GM10266 (cell line): ENCODE data around the gene BTBD19.
"Not testable (repeated sequence)": the region's sequence is repeated elsewhere in the genome, so short reads cannot be mapped to it uniquely, and the experiment has no call there.

Source experiments
- DNase-seq: peaks from one replicate; pipeline ENCODE4 v3.0.0; 2012; ENCODE audit errors: extremely low spot score
- TF ChIP-seq, protein P1 (sequence below): IDR thresholded peaks from 2 replicates; pipeline ENCODE4 v1.5.1; 2012; ENCODE audit warnings: mild to moderate bottlenecking, low read depth; ENCODE audit not compliant: control insufficient read depth, insufficient read depth; ENCODE audit errors: missing control alignments

Gene BTBD19, protein sequence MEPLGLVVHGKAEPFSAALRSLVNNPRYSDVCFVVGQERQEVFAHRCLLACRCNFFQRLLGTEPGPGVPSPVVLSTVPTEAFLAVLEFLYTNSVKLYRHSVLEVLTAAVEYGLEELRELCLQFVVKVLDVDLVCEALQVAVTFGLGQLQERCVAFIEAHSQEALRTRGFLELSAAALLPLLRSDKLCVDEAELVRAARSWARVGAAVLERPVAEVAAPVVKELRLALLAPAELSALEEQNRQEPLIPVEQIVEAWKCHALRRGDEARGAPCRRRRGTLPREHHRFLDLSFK

DNA sequence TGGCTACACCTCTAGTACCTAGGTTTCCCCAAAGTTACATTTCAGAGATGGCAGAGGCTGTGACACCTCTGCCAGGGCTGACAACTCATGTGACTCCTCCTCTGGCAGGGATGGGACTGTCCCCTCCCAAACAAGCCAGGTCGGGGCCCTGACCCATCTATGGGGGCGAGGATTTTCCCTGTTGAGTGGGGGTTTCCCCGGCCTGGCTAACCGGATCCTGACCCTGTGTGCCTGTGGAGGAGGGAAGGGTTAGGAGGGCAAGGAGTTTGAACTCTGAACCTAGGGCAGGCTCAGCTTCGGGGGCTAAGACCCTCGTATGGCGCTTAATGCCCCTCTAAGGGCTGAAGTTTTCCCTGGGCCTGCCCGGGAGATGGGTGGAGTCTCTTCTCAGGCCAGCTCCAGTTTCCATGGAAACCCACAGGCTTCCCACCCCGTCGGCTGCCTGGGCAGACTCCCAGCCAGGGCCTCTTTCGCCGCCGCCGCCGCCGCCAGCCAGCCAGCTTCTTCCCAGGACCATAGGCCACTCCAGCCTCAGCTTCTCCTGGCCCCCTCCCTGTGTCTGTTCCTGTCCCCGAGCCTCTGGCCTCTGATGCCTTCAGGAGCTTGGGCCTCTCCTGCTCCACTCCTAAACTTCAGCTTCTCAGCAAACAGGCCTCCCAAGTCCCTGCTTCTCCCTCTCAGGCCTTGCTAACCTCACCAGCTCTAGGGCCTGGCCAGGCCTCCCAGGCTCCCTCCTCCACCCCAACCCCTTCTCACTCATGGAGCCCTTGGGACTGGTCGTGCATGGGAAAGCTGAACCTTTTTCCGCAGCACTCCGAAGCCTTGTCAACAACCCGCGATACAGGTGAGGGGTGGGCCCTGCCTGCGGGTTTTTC lies at the start of gene BTBD19:
TSS of gene BTBD19 (plus strand) at position 461 of the 875 bp plus-strand sequence. CDS start at position 759, 298 bp downstream.
- peak; percentile 77 for DNase-seq

DNA sequence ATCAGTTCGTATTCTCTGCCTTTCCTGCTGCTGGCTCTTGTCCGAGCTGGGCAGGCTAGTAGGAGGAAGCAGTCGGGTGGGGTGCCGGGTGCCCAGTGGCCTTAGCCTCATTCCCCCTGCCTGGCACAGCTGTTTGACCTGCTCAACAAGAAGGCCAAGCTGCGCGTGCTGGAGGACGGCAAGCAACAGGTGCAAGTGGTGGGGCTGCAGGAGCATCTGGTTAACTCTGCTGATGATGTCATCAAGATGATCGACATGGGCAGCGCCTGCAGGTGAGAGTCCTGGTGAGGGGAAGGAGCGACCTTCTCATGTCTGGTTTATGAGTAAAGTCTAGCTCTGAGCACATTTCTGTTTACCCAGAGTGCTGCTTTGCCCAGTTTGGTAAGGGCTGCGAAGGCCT lies 49.2 kb upstream of the BTBD19 start:
- no peak for DNase-seq
- TF ChIP-seq, protein P1, sequence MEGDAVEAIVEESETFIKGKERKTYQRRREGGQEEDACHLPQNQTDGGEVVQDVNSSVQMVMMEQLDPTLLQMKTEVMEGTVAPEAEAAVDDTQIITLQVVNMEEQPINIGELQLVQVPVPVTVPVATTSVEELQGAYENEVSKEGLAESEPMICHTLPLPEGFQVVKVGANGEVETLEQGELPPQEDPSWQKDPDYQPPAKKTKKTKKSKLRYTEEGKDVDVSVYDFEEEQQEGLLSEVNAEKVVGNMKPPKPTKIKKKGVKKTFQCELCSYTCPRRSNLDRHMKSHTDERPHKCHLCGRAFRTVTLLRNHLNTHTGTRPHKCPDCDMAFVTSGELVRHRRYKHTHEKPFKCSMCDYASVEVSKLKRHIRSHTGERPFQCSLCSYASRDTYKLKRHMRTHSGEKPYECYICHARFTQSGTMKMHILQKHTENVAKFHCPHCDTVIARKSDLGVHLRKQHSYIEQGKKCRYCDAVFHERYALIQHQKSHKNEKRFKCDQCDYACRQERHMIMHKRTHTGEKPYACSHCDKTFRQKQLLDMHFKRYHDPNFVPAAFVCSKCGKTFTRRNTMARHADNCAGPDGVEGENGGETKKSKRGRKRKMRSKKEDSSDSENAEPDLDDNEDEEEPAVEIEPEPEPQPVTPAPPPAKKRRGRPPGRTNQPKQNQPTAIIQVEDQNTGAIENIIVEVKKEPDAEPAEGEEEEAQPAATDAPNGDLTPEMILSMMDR = no peak

More for the DNA sequence above, at the start of gene BTBD19:
- TF ChIP-seq, protein P1 = no peak

DNA sequence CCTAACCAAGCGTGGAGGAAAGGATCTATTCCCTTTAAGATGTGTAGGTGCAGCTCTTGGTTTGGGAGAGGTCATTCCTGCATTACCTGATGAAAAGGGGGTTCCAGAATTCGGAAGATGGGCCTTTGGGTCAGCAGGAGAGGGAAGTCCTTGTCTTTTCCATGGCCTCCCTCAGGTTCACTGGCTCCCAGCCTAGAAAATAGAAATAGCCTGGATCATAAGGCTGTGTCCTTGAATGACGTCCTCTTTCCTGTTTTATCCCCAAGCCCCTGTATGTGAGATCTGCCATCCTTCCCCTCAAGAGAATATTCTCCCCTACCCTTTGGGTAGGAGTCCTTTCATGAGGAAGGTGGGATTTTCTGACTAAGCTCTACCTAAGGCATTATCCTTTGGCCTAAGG lies 47.4 kb upstream of the BTBD19 start:
- TF ChIP-seq, protein P1 = no peak

DNA sequence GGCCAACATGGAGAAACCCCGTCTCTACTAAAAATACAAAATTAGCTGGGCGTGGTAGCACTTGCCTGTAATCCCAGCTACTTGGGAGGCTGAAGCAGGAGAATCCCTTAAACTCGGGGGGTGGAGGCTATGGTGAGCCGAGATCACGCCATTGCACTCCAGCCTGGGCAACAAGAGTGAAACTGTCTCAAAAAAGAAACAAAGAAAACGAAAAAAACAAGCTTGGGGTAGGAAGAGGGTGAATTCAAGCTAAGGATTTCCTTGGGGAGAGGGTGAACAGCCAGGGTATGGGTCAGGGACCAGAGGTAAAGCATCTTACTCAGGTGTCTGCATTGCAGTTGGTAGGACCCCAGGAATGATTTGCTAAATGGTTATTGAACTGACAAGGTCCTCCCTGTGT lies 41.9 kb upstream of the BTBD19 start:
- not testable (repeated sequence) for DNase-seq

More for the DNA sequence above, 47.4 kb upstream of the BTBD19 start:
- no peak for DNase-seq

DNA sequence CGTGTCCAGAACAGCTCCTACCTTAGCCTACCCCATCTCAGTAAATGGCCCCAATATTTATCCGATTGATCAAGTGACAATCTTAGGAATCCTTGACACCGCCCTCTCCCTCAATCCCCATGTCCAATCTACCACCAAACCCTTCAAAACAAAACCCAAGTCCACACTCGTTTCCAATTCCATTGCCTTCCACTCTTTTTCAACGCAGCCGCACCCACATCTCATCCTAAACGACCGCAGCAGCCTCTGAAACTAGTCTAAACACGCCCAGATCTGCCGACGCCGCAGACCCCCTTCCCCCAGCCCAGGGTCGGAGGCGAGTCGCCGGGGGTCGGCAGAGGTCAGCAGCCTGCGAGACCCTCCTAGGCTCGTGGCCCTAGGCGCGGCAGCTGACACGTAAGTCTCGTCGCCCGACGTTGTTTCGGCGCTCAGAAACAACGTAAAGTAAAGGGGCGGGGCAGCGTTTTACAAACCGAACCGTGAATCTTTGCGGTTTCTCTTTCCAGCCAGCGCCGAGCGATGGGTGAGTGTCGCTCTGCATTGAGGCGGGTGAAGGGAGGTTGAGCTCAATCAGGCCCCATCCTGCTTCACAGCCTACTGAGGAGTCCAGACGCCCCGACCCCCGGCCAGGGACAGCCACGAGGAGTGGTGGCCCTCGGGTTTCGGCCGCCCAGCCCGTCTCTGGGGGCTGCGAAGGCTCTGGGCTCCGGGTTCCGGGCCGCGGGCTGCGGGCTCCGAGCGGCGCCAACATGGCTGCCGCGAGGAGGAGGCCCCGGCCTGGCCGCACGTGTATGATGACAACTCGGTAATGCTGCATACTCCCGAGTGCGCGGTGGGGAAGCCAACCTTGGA lies 33.0 kb upstream of the BTBD19 start, which contains the start of gene RPS8:
TSS of gene RPS8 (plus strand) at position 463 of the 852 bp plus-strand sequence. CDS start at position 520, 57 bp downstream.
- TF ChIP-seq, protein P1 = no peak
- DNase-seq = peak; percentile 90

DNA sequence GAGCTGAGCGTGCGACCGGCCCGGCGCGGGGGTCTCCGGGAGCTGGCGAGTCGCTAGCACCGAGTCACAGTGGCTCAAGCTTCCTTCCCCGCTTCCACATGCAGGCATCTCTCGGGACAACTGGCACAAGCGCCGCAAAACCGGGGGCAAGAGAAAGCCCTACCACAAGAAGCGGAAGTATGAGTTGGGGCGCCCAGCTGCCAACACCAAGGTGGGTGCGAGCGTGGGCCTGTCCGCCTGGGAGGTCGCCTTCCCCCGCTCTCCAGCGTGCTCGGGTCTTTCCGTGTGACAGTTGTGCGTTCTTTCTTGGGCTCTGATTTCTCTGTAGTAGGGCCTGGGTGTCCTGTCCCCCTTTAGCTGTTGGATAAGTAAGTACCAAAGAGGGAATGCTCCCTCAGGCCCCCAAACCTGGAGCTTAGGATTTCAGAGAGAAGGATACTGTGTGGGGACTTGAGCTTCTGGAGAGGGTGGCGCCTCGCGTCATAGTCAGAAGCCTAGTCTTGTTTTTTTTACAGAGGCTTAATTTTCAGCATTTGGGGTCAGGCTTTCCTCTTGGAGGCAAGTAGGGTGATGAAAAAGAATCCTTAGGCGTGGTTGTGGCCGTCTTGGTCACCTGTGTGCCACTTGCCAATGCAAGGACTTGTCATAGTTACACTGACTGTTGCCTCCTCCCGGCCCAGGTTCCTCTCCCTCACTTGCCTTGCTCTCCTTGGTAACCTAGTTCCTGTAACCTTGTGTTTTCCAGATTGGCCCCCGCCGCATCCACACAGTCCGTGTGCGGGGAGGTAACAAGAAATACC lies 32.2 kb upstream of the BTBD19 start:
- TF ChIP-seq, protein P1 = no peak
- DNase-seq = no peak
